ENCODE data around the gene HSPA2.

- TF ChIP-seq POLR2A (IDR thresholded peaks at IDR 0.05): no peak
- TF ChIP-seq CTCF (IDR thresholded peaks at IDR 0.05): no peak
- no peak for TF ChIP-seq EP300 (IDR thresholded peaks at IDR 0.05)
Observed at GRCh38 chr14:64496764-64497163, 43.8 kb upstream of the HSPA2 start.

Measured in stomach (tissue), 4 donors.